ENCODE measurements around the gene CATSPERZ. TPM values are rescaled to one million over a fixed set of nuclear protein-coding genes. Genes with fewer than 3 reads are reported as not detected.

CATSPERZ gene
- polyA plus RNA-seq, 1 donor from 2014 or later: not detected

- Histone ChIP-seq H3K27ac (ENCODE audit: low read length) (no peak overlapping the region), H3K9me2 (ENCODE audit: insufficient read depth, low read length) (no peaks in the 10 kb centered on the region), H3F3A (ENCODE audit: insufficient read depth, low read length, poor library complexity, severe bottlenecking) (no peaks in the 10 kb centered on the region), H3K4me3 (ENCODE audit: low read length) (no peak overlapping the region), H2AFZ (ENCODE audit: low read depth, low read length) (no peak overlapping the region), H4K20me1 (ENCODE audit: insufficient read depth) (no peaks in the 10 kb centered on the region), H3K36me3 (ENCODE audit: insufficient read depth, low read length) (no peaks in the 10 kb centered on the region), H3K27me3 (ENCODE audit: insufficient read depth, low read depth, low read length) (no peaks in the 10 kb centered on the region), H3K9ac (ENCODE audit: low read length) (no peak overlapping the region), H3K79me2 (replicated peaks; ENCODE audit: insufficient read depth, low read length) (no peaks in the 10 kb centered on the region), H3K4me2 (ENCODE audit: low read length) (no peak overlapping the region), H3K9me3 (ENCODE audit: low read length) (no peaks in the 10 kb centered on the region)
- TF ChIP-seq CTCF (IDR thresholded peaks at IDR 0.05; ENCODE audit: poor library complexity, severe bottlenecking) (no peak), POLR2AphosphoS5 (IDR thresholded peaks at IDR 0.05) (no peak), RAD21 (conservative IDR thresholded peaks at IDR 0.05) (no peak), EZH2 (IDR thresholded peaks at IDR 0.05; ENCODE audit: borderline replicate concordance, insufficient read depth, low read length, poor library complexity, severe bottlenecking) (no peak), MXI1 (conservative IDR thresholded peaks at IDR 0.05; ENCODE audit: poor library complexity, severe bottlenecking) (no peak), EP300 (conservative IDR thresholded peaks at IDR 0.05; ENCODE audit: poor library complexity, severe bottlenecking) (no peak), SMC3 (conservative IDR thresholded peaks at IDR 0.05; ENCODE audit: poor library complexity) (no peak), TAF1 (IDR thresholded peaks at IDR 0.05; ENCODE audit: low read depth) (no peak), REST (IDR thresholded peaks at IDR 0.05; ENCODE audit: borderline replicate concordance) (no peak)
Measured at GRCh38 chr11:64312947-64313346, 12.8 kb downstream of the CATSPERZ start.

GRCh38 chr11:64313491-64314145, 13.5 kb downstream of the CATSPERZ start:
- Histone ChIP-seq H3K4me2 (ENCODE audit: low read length) (no peak overlapping the region), H3K9me2 (ENCODE audit: insufficient read depth, low read length) (no peaks in the 10 kb centered on the region), H4K20me1 (ENCODE audit: insufficient read depth) (no peaks in the 10 kb centered on the region), H3K9me3 (ENCODE audit: low read length) (no peaks in the 10 kb centered on the region), H3K4me3 (ENCODE audit: low read length) (no peak overlapping the region), H3K27ac (ENCODE audit: low read length) (no peak overlapping the region), H3F3A (ENCODE audit: insufficient read depth, low read length, poor library complexity, severe bottlenecking) (no peaks in the 10 kb centered on the region), H3K79me2 (replicated peaks; ENCODE audit: insufficient read depth, low read length) (peaks cover 5% of the 10 kb centered on the region), H2AFZ (ENCODE audit: low read depth, low read length) (no peak overlapping the region), H3K27me3 (ENCODE audit: insufficient read depth, low read depth, low read length) (no peaks in the 10 kb centered on the region), H3K9ac (ENCODE audit: low read length) (no peak overlapping the region), H3K36me3 (ENCODE audit: insufficient read depth, low read length) (no peaks in the 10 kb centered on the region)
- TF ChIP-seq CTCF (IDR thresholded peaks at IDR 0.05; ENCODE audit: poor library complexity, severe bottlenecking) (no peak), RAD21 (conservative IDR thresholded peaks at IDR 0.05) (no peak), TAF1 (IDR thresholded peaks at IDR 0.05; ENCODE audit: low read depth) (no peak), MXI1 (conservative IDR thresholded peaks at IDR 0.05; ENCODE audit: poor library complexity, severe bottlenecking) (no peak), REST (IDR thresholded peaks at IDR 0.05; ENCODE audit: borderline replicate concordance) (no peak), POLR2AphosphoS5 (IDR thresholded peaks at IDR 0.05) (no peak), EZH2 (IDR thresholded peaks at IDR 0.05; ENCODE audit: borderline replicate concordance, insufficient read depth, low read length, poor library complexity, severe bottlenecking) (no peak), EP300 (conservative IDR thresholded peaks at IDR 0.05; ENCODE audit: poor library complexity, severe bottlenecking) (no peak), SMC3 (conservative IDR thresholded peaks at IDR 0.05; ENCODE audit: poor library complexity) (no peak)

All from neural cell (in vitro differentiated cells).